Neuronal stem cell (in vitro differentiated cells): Measurements from ENCODE around the gene HOXD13.

Source experiments
- DNase-seq: peaks from one replicate; pipeline ENCODE4 v3.0.0-alpha.2; 2013; ENCODE audit warnings: low spot score
- H2AFZ ChIP-seq: one replicate; pipeline ENCODE4 v1.6.1; 2013; ENCODE audit warnings: mild to moderate bottlenecking, low read length, inconsistent platforms
- H2AK5ac ChIP-seq: 2 replicates; pipeline ENCODE4 v1.6.1; 2013; ENCODE audit warnings: low read depth, mild to moderate bottlenecking, inconsistent platforms, low read length, moderate library complexity, mixed read lengths
- H2BK120ac ChIP-seq: 2 replicates; pipeline ENCODE4 v1.6.1; 2013; ENCODE audit warnings: low read depth, mild to moderate bottlenecking, inconsistent platforms, low read length, moderate library complexity, mixed read lengths
- H2BK12ac ChIP-seq: one replicate; pipeline ENCODE4 v1.6.1; 2013; ENCODE audit warnings: low read length, inconsistent platforms
- H2BK15ac ChIP-seq: 2 replicates; pipeline ENCODE4 v1.6.1; 2013; ENCODE audit warnings: mild to moderate bottlenecking, low read length, inconsistent platforms, mixed read lengths
- H2BK5ac ChIP-seq: one replicate; pipeline ENCODE4 v1.6.1; 2013; ENCODE audit warnings: inconsistent platforms, mild to moderate bottlenecking, low read length, moderate library complexity
- H3K14ac ChIP-seq: one replicate; pipeline ENCODE4 v1.6.1; 2013; ENCODE audit warnings: low read length, inconsistent platforms
- H3K18ac ChIP-seq: 2 replicates; pipeline ENCODE4 v1.6.1; 2013; ENCODE audit warnings: low read length, inconsistent platforms
- H3K23ac ChIP-seq: 2 replicates; pipeline ENCODE4 v1.6.1; 2013; ENCODE audit warnings: low read depth, mild to moderate bottlenecking, mixed read lengths, low read length, inconsistent platforms; ENCODE audit not compliant: poor library complexity
- H3K27ac ChIP-seq: replicated peaks from 3 replicates; pipeline ENCODE4 v1.5.1; 2013; ENCODE audit warnings: low read length, inconsistent platforms
- H3K27me3 ChIP-seq, 3 experiments: 2 replicates each; pipeline ENCODE4 v1.6.1; 2013; ENCODE audit warnings: low read length in 3 of 3, mild to moderate bottlenecking in 2 of 3, inconsistent platforms in 1 of 3, low read depth in 1 of 3, mixed read lengths in 1 of 3, moderate library complexity in 1 of 3; ENCODE audit not compliant: control insufficient read depth in 3 of 3, insufficient read depth in 3 of 3
- H3K36me3 ChIP-seq, 2 donors: replicated peaks in 1 of 2; 2 replicates each; pipeline ENCODE4 v1.6.1; 2013; ENCODE audit warnings: low read length in 2 of 2; ENCODE audit not compliant: control insufficient read depth in 2 of 2, insufficient read depth in 2 of 2
- H3K4ac ChIP-seq: 2 replicates; pipeline ENCODE4 v1.6.1; 2013; ENCODE audit warnings: inconsistent platforms, mild to moderate bottlenecking, low read length, moderate library complexity
- H3K4me1 ChIP-seq, 2 donors: 1 replicate in 1 of 2; 2 replicates in 1 of 2; pipeline ENCODE4 v1.6.1; 2013; ENCODE audit warnings: low read length in 2 of 2, low read depth in 1 of 2; ENCODE audit not compliant: control insufficient read depth in 2 of 2, insufficient read depth in 1 of 2
- H3K4me2 ChIP-seq: one replicate; pipeline ENCODE4 v1.6.1; 2013; ENCODE audit warnings: mild to moderate bottlenecking, low read length, inconsistent platforms; ENCODE audit not compliant: insufficient read depth, poor library complexity, severe bottlenecking
- H3K4me3 ChIP-seq, 2 donors: 2 replicates each; pipeline ENCODE4 v1.5.1; 2013; ENCODE audit warnings: low read length in 2 of 2, mild to moderate bottlenecking in 2 of 2, inconsistent platforms in 1 of 2, moderate library complexity in 1 of 2
- H3K79me1 ChIP-seq: one replicate; pipeline ENCODE4 v1.6.1; 2013; ENCODE audit warnings: low read depth, mild to moderate bottlenecking, inconsistent platforms, low read length, moderate library complexity
- H3K9ac ChIP-seq: one replicate; pipeline ENCODE4 v1.6.1; 2013; ENCODE audit warnings: mild to moderate bottlenecking, low read depth, low read length, inconsistent platforms; ENCODE audit not compliant: poor library complexity
- H3K9me3 ChIP-seq, 2 donors: replicated peaks in 1 of 2; 2 replicates each; pipeline versions ENCODE3 to v1.6.1; 2013; ENCODE audit warnings: low read length in 2 of 2, mild to moderate bottlenecking in 2 of 2, inconsistent platforms in 1 of 2, low read depth in 1 of 2, mixed read lengths in 1 of 2, moderate library complexity in 1 of 2; ENCODE audit not compliant: control insufficient read depth in 2 of 2, insufficient read depth in 1 of 2
- H4K8ac ChIP-seq: one replicate; pipeline ENCODE4 v1.6.1; 2013; ENCODE audit warnings: low read depth, mild to moderate bottlenecking, inconsistent platforms, low read length, moderate library complexity
- H4K91ac ChIP-seq: one replicate; pipeline ENCODE4 v1.6.1; 2013; ENCODE audit warnings: low read length, low read depth, mild to moderate bottlenecking, inconsistent platforms; ENCODE audit not compliant: poor library complexity
- WGBS, 2 donors: extraction: QIAGEN DNeasy Blood & Tissue Kit; methylation state at CpG; one replicate each; pipeline ENCODE4 v1.1.7; 2013; ENCODE audit warnings: missing lambda C conversion rate in 2 of 2, mixed read lengths in 1 of 2; ENCODE audit not compliant: insufficient read length in 2 of 2, insufficient replicate concordance in 1 of 2; ENCODE audit errors: extremely low coverage in 2 of 2; 5-methylcytosine and 5-hydroxymethylcytosine counted together

Gene HOXD13

DNA sequence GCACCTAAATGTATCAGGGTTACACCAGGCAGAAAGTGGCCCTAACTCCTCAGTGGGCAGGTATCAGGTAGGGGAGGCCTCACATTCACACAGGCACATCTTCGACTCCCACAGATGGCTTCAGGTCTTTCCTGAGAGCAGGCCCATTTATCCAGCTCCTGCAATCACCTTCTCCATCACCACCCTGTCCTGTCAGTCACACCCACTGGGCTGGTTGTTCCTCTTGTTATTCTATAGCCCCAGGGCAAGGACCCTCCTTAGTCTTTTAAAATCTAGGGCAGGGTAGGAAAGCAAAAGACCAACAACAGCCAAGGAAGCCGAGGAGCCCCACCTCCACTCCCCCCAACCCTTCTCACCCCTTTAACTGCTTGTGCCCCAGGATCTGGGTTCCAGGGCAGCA lies 49.8 kb downstream of the HOXD13 start:
- Histone ChIP-seq H2AK5ac (no peak overlapping the region), H3K36me3 (no peaks in the 10 kb centered on the region), H3K4me2 (no peak overlapping the region), H3K79me1 (no peaks in the 10 kb centered on the region), H3K9ac (no peak overlapping the region), H2BK15ac (no peak overlapping the region), H3K27ac (no peak overlapping the region), H4K91ac (no peak overlapping the region), H2BK12ac (no peak overlapping the region), H3K14ac (no peak overlapping the region), H3K4ac (no peak overlapping the region), H2BK120ac (no peak overlapping the region), H3K9me3 (peaks cover 8 to 17% of the 10 kb centered on the region in 2 donors), H3K18ac (no peak overlapping the region), H4K8ac (no peak overlapping the region), H3K4me3 (no peak overlapping the region), H3K4me1 (peaks cover 0 to 2% of the 10 kb centered on the region in 2 donors), H3K27me3 (peaks cover 16 to 95% (median 90%) of the 10 kb centered on the region in 3 experiments), H2AFZ (no peak overlapping the region), H3K23ac (no peak overlapping the region), H2BK5ac (no peak overlapping the region)
- DNase-seq = no peak
- WGBS, 2 donors = no CpG with 5 or more reads among the region's 2 CpGs
